ENCODE data around the gene LRRC28.
"Not testable (repeated sequence)": the region's sequence is repeated elsewhere in the genome, so short reads cannot be mapped to it uniquely, and the experiment has no call there.

- TF ChIP-seq YY1 (IDR thresholded peaks at IDR 0.05; ENCODE audit: insufficient read depth, insufficient read length); ZNF274 (IDR thresholded peaks at IDR 0.05; ENCODE audit: low read depth, low read length); SUZ12 (IDR thresholded peaks at IDR 0.05; ENCODE audit: extremely low read depth, insufficient read depth, insufficient read length): not testable (repeated sequence)
Observed at GRCh38 chr15:99401216-99401615, 149.9 kb downstream of the LRRC28 start.

All from NT2/D1 (cell line).